ENCODE results near the gene CMTM7.

CMTM7 gene

DNA sequence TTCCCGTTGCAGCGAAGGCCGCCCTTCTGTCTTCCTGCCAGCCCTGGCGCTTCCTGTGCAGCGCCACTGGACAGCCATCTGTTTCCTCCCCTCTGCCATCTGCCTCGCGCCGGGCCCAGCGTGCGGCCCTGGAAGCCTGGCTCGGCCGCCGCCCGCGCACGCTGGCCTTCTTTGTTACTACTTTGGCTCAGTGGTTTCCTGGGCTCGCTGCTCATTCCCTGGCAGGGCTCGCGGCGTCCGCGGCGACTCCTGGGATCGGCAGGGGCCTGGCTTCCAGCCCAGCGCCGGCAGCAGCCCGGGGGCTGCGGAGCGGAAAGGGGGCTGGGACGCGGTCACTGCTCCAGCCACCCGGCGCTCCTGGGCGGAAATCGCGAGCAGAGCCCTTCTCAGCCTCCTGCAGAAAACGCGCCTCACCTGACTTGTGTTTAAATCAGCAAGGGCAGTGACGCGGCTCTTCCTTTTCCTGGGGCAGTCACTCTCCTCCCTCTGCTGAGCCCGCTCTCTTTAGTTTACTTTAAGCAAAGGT is 10.0 kb downstream of the CMTM7 start:
- Histone ChIP-seq H3K27ac (replicated peaks) (peak overlapping the region; percentile 97), H3K27me3 (ENCODE audit: insufficient read depth, poor library complexity, severe bottlenecking) (no peaks in the 10 kb centered on the region), H3K4me3 (replicated peaks; ENCODE audit: insufficient read depth, low read length) (peak overlapping the region; percentile 40)
- DNase-seq (ENCODE audit: low read depth in 1 of 2, low spot score in 1 of 2), result peak in 1 of 2 experiments; percentile 74
- TF ChIP-seq, protein P1, sequence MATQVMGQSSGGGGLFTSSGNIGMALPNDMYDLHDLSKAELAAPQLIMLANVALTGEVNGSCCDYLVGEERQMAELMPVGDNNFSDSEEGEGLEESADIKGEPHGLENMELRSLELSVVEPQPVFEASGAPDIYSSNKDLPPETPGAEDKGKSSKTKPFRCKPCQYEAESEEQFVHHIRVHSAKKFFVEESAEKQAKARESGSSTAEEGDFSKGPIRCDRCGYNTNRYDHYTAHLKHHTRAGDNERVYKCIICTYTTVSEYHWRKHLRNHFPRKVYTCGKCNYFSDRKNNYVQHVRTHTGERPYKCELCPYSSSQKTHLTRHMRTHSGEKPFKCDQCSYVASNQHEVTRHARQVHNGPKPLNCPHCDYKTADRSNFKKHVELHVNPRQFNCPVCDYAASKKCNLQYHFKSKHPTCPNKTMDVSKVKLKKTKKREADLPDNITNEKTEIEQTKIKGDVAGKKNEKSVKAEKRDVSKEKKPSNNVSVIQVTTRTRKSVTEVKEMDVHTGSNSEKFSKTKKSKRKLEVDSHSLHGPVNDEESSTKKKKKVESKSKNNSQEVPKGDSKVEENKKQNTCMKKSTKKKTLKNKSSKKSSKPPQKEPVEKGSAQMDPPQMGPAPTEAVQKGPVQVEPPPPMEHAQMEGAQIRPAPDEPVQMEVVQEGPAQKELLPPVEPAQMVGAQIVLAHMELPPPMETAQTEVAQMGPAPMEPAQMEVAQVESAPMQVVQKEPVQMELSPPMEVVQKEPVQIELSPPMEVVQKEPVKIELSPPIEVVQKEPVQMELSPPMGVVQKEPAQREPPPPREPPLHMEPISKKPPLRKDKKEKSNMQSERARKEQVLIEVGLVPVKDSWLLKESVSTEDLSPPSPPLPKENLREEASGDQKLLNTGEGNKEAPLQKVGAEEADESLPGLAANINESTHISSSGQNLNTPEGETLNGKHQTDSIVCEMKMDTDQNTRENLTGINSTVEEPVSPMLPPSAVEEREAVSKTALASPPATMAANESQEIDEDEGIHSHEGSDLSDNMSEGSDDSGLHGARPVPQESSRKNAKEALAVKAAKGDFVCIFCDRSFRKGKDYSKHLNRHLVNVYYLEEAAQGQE (IDR thresholded peaks at IDR 0.05; ENCODE audit: insufficient replicate concordance, low read depth), result peak; percentile 38
- TF ChIP-seq GABPA (IDR thresholded peaks at IDR 0.05; ENCODE audit: low read depth) (0 out of 2 replicates have a peak, but pooled peaks have one; percentile 41), SPI1 (IDR thresholded peaks at IDR 0.05; ENCODE audit: borderline replicate concordance, low read depth) (peak; percentile 26; the same call in 1 of the 2 replicates), POLR2AphosphoS5 (IDR thresholded peaks at IDR 0.05; ENCODE audit: low read depth) (peak; percentile 97)
- TF ChIP-seq, protein P2, sequence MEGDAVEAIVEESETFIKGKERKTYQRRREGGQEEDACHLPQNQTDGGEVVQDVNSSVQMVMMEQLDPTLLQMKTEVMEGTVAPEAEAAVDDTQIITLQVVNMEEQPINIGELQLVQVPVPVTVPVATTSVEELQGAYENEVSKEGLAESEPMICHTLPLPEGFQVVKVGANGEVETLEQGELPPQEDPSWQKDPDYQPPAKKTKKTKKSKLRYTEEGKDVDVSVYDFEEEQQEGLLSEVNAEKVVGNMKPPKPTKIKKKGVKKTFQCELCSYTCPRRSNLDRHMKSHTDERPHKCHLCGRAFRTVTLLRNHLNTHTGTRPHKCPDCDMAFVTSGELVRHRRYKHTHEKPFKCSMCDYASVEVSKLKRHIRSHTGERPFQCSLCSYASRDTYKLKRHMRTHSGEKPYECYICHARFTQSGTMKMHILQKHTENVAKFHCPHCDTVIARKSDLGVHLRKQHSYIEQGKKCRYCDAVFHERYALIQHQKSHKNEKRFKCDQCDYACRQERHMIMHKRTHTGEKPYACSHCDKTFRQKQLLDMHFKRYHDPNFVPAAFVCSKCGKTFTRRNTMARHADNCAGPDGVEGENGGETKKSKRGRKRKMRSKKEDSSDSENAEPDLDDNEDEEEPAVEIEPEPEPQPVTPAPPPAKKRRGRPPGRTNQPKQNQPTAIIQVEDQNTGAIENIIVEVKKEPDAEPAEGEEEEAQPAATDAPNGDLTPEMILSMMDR (IDR thresholded peaks at IDR 0.05; ENCODE audit: insufficient read depth, low read length), result no peak

DNA sequence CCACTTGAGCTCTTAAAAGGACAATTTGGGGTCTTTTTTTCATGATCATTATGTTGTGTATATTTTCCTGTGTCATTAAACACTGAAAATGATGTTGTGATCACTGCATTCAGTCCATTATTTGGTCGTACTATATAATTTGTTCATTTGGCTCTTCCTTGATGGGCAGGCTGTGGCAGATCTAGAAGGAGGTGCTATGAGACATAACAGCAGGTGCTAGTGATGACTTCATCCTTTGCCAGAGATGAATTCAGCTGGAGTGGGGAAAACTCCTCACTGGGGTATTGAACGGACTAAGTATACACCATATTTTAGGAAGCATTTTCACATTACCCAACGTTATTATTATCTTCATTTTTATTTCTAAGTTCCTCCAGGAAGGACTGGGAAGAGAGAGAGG is 12.0 kb downstream of the CMTM7 start:
- TF ChIP-seq, protein P2 (IDR thresholded peaks at IDR 0.05; ENCODE audit: insufficient read depth, low read length), result no peak
- TF ChIP-seq POLR2AphosphoS5 (IDR thresholded peaks at IDR 0.05; ENCODE audit: low read depth) (no peak), GABPA (IDR thresholded peaks at IDR 0.05; ENCODE audit: low read depth) (no peak), SPI1 (IDR thresholded peaks at IDR 0.05; ENCODE audit: borderline replicate concordance, low read depth) (no peak)
- TF ChIP-seq, protein P1 (IDR thresholded peaks at IDR 0.05; ENCODE audit: insufficient replicate concordance, low read depth), result no peak
- no peaks in the 10 kb centered on the region for H3K27me3 ChIP-seq (ENCODE audit: insufficient read depth, poor library complexity, severe bottlenecking)
- H3K27ac ChIP-seq (replicated peaks), result peak overlapping the region; percentile 97; the same call in 1 of the 2 replicates
- no peak for DNase-seq (ENCODE audit: low read depth in 1 of 2, low spot score in 1 of 2)
- H3K4me3 ChIP-seq (replicated peaks; ENCODE audit: insufficient read depth, low read length), result no peak overlapping the region

DNA sequence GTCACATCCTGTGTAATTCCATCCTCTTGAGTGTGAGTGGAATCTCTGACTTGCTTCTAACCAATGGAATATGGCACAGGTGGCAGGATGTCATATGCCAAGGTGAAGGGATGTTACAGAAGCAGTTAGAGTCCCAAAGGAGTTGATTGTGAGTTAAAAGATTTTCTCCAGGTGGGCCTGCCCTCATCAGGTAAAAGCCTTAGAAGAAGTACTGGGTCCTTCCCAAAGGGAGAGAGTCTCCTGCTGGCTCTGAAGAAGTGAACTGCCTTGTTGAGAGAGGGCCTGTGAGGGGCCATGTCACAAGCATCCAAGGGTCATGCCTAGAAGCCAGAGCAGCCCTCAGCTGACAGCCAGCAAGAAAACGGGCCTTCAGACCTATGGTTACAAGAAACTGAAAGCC is 13.1 kb downstream of the CMTM7 start:
- Histone ChIP-seq H3K4me3 (replicated peaks; ENCODE audit: insufficient read depth, low read length) (no peak overlapping the region), H3K27me3 (ENCODE audit: insufficient read depth, poor library complexity, severe bottlenecking) (no peaks in the 10 kb centered on the region), H3K27ac (replicated peaks) (peak overlapping the region; percentile 85)
- TF ChIP-seq, protein P1 (IDR thresholded peaks at IDR 0.05; ENCODE audit: insufficient replicate concordance, low read depth), result no peak
- no peak for TF ChIP-seq SPI1 (IDR thresholded peaks at IDR 0.05; ENCODE audit: borderline replicate concordance, low read depth)
- TF ChIP-seq POLR2AphosphoS5 (IDR thresholded peaks at IDR 0.05; ENCODE audit: low read depth), result no peak
- no peak for TF ChIP-seq GABPA (IDR thresholded peaks at IDR 0.05; ENCODE audit: low read depth)
- TF ChIP-seq, protein P2 (IDR thresholded peaks at IDR 0.05; ENCODE audit: insufficient read depth, low read length), result no peak
- no peak for DNase-seq (ENCODE audit: low read depth in 1 of 2, low spot score in 1 of 2)
